PFSK-1 (cell line): ENCODE data around the gene HEYL.

ENCODE experiments used
- FOXP2 ChIP-seq: optimal IDR thresholded peaks from 2 replicates; pipeline ENCODE3; 2011; ENCODE audit warnings: borderline replicate concordance, control low read depth, inconsistent platforms; ENCODE audit not compliant: insufficient read depth; ENCODE audit errors: extremely low read length, extremely low read depth
- POLR2AphosphoS5 ChIP-seq: IDR thresholded peaks from 2 replicates; pipeline ENCODE4 v1.6.1; 2012; ENCODE audit warnings: low read depth, mild to moderate bottlenecking, control low read depth, low read length, moderate library complexity
- SIN3A ChIP-seq: IDR thresholded peaks from 2 replicates; pipeline ENCODE4 v1.6.1; 2012; ENCODE audit warnings: mild to moderate bottlenecking, low read length, moderate library complexity, borderline replicate concordance; ENCODE audit not compliant: insufficient read depth
- TAF1 ChIP-seq: IDR thresholded peaks from 2 replicates; pipeline ENCODE4 v1.6.1; 2012; ENCODE audit warnings: low read length, control low read depth, borderline replicate concordance; ENCODE audit not compliant: insufficient read depth
- TF ChIP-seq, protein P1 (sequence below), 2 experiments: IDR thresholded peaks; 2 replicates each; pipeline versions ENCODE4 v1.6.1 to v1.8.0; 2011 to 2012; ENCODE audit warnings: low read depth in 2 of 2, low read length in 2 of 2, control low read depth in 1 of 2, inconsistent platforms in 1 of 2, mild to moderate bottlenecking in 1 of 2, moderate library complexity in 1 of 2; ENCODE audit not compliant: insufficient read depth in 1 of 2

HEYL gene

DNA sequence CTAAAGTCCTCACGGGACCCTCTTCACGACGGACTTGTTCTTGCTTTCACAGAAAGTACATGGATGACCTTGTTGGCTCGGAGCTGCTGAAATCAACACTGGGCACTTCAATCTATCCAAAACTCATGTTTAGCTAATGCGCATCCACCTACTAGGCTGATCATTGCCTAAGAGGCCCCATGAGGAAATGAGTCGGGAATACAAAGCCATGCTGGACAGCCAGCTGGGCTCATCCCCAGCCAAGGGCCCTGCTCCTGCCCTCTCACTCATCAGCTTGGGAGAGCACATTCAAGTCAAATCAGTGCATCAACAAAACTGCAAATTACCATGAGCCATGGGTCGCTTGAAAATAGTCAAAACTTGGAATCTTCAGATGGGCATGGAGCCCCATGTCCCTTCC lies 14.8 kb upstream of the HEYL start:
- TF ChIP-seq, protein P1, sequence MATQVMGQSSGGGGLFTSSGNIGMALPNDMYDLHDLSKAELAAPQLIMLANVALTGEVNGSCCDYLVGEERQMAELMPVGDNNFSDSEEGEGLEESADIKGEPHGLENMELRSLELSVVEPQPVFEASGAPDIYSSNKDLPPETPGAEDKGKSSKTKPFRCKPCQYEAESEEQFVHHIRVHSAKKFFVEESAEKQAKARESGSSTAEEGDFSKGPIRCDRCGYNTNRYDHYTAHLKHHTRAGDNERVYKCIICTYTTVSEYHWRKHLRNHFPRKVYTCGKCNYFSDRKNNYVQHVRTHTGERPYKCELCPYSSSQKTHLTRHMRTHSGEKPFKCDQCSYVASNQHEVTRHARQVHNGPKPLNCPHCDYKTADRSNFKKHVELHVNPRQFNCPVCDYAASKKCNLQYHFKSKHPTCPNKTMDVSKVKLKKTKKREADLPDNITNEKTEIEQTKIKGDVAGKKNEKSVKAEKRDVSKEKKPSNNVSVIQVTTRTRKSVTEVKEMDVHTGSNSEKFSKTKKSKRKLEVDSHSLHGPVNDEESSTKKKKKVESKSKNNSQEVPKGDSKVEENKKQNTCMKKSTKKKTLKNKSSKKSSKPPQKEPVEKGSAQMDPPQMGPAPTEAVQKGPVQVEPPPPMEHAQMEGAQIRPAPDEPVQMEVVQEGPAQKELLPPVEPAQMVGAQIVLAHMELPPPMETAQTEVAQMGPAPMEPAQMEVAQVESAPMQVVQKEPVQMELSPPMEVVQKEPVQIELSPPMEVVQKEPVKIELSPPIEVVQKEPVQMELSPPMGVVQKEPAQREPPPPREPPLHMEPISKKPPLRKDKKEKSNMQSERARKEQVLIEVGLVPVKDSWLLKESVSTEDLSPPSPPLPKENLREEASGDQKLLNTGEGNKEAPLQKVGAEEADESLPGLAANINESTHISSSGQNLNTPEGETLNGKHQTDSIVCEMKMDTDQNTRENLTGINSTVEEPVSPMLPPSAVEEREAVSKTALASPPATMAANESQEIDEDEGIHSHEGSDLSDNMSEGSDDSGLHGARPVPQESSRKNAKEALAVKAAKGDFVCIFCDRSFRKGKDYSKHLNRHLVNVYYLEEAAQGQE (IDR thresholded peaks at IDR 0.05; ENCODE audit: insufficient read depth in 1 of 2, low read depth in 2 of 2, low read length in 2 of 2): no peak
- no peak for TF ChIP-seq POLR2AphosphoS5
- TF ChIP-seq TAF1: no peak
- no peak for TF ChIP-seq FOXP2
- no peak for TF ChIP-seq SIN3A

DNA sequence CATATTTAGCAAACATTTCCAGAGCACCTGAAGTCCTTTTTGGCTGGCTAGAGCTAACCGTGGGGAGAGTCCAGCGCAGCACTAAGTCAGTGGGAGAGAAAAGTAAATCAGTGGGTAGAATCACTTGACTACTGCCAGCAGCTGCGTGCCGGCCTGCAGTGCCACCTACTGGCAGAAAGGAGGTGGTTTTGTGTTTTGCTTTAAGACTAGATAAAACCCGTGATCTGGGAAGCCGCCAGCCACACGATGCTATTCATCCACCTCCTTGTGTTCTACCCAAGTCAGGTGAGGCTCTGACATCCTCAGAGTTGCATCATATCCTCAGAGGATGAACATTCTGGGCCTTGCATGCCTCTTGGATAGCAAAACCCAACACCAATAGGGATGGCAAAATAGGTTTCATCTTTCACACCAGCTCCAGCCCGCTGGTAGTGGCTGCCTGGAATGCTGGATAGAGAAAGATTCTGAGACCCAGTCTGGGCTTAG lies 14.1 kb upstream of the HEYL start:
- TF ChIP-seq, protein P1 (IDR thresholded peaks at IDR 0.05; ENCODE audit: insufficient read depth in 1 of 2, low read depth in 2 of 2, low read length in 2 of 2): no peak
- TF ChIP-seq POLR2AphosphoS5 (no peak), SIN3A (no peak), FOXP2 (no peak), TAF1 (no peak)

DNA sequence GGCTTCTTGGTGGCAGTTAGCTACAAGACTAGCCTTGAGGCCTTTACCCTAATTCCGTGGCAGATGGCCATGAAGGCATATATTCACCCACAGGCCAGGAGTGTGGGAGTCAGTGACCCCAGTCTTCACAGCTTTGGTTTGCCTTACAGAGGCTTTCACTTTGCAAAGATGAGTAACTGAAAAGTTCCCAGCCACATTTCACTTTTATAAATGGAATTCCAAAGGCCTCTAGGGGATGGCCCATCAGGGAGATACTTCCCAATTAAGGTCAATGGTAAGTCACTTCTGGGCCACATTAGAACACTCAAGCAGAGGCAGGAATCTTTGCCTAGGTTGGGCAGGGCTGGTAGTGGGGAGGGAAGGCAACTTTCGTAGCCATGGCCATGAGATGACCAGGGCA lies 13.1 kb upstream of the HEYL start:
- TF ChIP-seq SIN3A: no peak
- TF ChIP-seq POLR2AphosphoS5: no peak
- TF ChIP-seq FOXP2: no peak
- TF ChIP-seq, protein P1 (IDR thresholded peaks at IDR 0.05; ENCODE audit: insufficient read depth in 1 of 2, low read depth in 2 of 2, low read length in 2 of 2): no peak
- no peak for TF ChIP-seq TAF1

DNA sequence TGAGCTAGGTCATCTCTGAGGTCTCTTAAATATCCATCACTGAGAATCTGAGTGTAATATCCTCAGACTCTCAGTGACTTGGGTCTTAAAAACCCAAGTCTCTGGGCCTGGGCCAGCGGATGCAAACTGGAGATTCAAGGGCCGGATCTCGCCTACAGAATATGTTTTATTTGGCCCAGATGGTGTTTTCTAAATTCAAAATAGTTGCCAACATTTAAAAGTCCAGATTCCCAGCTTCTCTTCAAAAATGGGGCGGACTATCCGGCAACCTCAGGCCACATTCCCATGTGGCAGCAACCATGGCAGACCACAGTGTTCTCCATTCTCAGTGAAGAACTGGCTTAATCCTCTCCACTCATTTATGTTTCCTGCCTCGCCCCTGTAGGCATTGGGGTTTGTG lies 12.7 kb upstream of the HEYL start:
- TF ChIP-seq TAF1: no peak

DNA sequence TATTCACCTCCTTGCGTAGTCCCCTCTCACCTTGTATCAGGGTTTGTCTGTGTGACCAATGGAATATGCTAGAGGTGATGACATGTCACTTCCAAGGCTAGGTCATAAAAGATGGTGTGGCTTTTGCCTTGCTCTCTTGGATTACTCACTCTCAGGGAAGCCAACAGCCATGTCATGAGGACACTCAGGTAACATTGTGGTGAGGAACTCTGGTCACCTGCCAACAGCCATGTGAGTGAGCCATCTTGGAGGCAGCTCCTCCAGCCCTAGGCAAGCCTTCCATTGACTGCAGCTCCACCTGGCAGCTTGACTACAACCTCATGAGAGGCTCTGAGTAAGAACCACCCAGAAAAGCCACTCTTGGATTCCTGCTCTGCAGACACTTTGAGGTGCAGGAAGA lies 11.0 kb upstream of the HEYL start:
- TF ChIP-seq FOXP2 (no peak), SIN3A (no peak), TAF1 (no peak), POLR2AphosphoS5 (no peak)
- TF ChIP-seq, protein P1 (IDR thresholded peaks at IDR 0.05; ENCODE audit: insufficient read depth in 1 of 2, low read depth in 2 of 2, low read length in 2 of 2): no peak
